ENCODE data around the gene PITX3.

The PITX3 gene

DNA sequence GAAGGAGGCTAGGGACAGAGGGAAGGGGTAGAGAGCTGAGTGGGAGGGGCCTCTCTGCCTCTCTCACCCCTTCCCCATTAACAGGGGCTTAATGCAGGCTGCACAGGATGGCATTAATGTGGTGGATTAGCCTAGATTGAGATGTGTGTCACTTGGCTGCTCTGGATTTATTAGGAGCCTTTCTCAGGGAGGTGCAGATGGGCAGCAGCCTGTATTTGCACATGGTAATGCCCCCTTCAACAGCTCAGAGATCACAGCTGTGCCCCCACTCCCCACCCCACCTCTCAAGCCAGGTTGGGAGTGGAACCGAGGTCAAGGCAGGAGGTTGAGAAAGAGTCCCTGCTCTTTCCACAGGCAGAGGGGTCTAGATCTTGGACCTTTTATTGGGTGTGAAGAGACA is 7.3 kb downstream of the PITX3 start:
- TF ChIP-seq, protein P1, sequence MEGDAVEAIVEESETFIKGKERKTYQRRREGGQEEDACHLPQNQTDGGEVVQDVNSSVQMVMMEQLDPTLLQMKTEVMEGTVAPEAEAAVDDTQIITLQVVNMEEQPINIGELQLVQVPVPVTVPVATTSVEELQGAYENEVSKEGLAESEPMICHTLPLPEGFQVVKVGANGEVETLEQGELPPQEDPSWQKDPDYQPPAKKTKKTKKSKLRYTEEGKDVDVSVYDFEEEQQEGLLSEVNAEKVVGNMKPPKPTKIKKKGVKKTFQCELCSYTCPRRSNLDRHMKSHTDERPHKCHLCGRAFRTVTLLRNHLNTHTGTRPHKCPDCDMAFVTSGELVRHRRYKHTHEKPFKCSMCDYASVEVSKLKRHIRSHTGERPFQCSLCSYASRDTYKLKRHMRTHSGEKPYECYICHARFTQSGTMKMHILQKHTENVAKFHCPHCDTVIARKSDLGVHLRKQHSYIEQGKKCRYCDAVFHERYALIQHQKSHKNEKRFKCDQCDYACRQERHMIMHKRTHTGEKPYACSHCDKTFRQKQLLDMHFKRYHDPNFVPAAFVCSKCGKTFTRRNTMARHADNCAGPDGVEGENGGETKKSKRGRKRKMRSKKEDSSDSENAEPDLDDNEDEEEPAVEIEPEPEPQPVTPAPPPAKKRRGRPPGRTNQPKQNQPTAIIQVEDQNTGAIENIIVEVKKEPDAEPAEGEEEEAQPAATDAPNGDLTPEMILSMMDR (IDR thresholded peaks at IDR 0.05; ENCODE audit: borderline replicate concordance, control extremely low read depth, extremely low read depth, insufficient read depth, missing control alignments): no peak
- in situ Hi-C loops (cut with MboI; ENCODE audit: low sequenced_read_pairs, unreplicated experiment): loop anchor here (25.0 kb wide), 1 partner anchor 353 kb away; no protein-coding TSS in a partner anchor
- DNase-seq (ENCODE audit: low spot score): no peak

DNA sequence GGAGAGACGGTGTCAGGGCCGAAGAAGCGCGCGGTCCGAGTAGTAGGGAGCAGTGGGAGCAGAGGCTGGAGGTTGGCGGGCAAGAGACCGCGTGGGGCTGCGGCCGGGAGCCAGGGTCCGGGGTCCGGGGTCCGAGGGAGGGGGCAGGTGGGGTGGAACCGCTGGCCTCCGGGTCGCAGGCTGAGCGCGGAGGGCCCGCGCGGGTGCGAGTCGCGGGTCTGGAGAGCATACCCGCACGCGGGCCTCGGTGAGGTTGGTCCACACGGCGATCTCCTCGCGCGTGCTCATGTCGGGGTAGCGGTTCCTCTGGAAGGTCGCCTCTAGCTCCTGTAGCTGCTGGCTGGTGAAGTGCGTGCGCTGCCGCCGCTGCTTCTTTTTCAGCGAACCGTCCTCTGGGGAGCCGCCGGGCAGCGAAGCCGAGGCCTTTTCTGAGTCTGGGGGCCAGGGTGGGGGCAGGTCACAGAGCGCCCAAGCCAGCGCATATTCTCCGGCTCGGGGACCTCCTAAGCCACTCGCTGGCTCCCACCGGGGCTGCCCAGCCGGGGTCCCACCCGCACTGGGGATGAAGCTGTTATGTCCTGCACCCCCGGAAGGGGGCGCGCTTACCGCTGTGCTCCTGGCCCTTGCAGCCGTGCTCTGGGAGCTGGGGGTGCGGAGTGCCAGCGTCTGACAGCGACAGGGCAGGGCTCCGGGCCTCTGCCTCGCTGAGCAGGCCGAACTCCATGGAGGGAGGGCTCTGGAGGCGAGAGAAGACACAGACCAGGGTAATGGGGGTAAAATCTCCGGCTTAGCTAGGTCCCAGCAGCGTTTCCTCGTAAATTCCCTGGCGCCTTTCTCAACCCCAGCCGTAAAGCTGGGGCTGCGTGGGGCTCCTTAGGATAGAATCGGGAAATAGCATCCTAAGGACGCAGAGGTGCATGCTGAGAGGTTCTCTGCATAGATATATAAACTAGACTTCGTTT is 9.7 kb downstream of the PITX3 start:
- in situ Hi-C loops (cut with MboI; ENCODE audit: low sequenced_read_pairs, unreplicated experiment): loop anchor here (25.0 kb wide), 1 partner anchor 356 kb away; no protein-coding TSS in a partner anchor
- TF ChIP-seq, protein P1 (IDR thresholded peaks at IDR 0.05; ENCODE audit: borderline replicate concordance, control extremely low read depth, extremely low read depth, insufficient read depth, missing control alignments): peak; percentile 89
- peak; percentile 87 for DNase-seq (ENCODE audit: low spot score)

DNA sequence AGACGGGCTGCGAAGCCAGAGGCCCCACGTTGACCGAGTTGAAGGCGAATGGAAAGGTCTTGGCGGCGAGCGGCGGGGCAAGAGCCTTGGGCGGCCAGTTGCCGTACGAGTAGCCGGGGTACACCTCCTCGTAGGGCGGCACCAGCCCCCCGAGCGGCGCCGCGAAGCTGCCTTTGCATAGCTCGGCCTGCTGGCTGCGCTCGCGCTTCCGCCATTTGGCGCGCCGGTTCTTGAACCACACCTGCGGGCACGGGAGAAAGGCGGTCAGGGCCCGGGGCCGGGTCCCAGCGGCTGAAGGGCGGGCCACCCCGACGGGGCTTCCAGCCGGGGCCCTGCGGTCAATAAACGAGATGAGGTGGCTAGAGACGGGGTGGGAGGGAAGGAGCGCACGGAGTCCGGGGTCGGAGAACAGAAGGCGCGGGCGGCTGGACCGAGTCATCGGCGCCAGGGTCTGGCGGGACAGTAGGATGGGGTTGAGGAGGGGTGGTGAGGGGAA is 10.4 kb downstream of the PITX3 start:
- peak; percentile 75 for DNase-seq (ENCODE audit: low spot score)
- TF ChIP-seq, protein P1 (IDR thresholded peaks at IDR 0.05; ENCODE audit: borderline replicate concordance, control extremely low read depth, extremely low read depth, insufficient read depth, missing control alignments): peak; percentile 38
- in situ Hi-C loops (cut with MboI; ENCODE audit: low sequenced_read_pairs, unreplicated experiment): loop anchor here (25.0 kb wide), 1 partner anchor 356 kb away; no protein-coding TSS in a partner anchor

DNA sequence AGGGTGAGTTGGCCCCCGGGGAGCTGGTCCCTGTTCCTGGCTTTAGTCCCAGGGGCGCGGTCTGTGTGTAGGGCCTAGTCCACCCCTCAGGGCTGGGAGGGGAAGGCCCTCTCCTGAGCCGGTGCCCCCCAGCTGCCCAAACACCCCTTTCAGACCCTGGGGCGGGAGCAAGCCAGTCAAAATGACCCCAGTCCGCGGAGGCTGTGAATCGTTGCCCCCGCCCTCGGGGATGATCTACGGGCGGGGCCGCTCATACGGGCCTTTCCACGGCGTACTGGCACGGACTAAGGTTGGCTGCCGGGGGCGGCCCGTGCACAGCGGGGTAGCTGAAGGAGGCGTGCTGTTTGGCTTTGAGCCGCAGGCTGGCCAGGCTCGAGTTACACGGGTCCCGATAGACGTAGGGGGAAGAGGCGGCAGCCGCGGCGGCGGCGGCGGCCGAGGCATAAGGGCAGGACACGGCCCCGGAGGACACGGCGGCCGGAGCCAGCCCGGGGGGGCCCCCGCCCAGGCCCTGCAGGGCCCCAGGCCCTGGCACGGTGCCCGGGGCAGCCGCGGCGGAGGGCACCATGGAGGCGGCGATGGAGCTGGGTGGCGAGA is 10.9 kb downstream of the PITX3 start:
- in situ Hi-C loops (cut with MboI; ENCODE audit: low sequenced_read_pairs, unreplicated experiment): loop anchor here (25.0 kb wide), 1 partner anchor 357 kb away; no protein-coding TSS in a partner anchor
- TF ChIP-seq, protein P1 (IDR thresholded peaks at IDR 0.05; ENCODE audit: borderline replicate concordance, control extremely low read depth, extremely low read depth, insufficient read depth, missing control alignments): no peak
- DNase-seq (ENCODE audit: low spot score): peak; percentile 50

DNA sequence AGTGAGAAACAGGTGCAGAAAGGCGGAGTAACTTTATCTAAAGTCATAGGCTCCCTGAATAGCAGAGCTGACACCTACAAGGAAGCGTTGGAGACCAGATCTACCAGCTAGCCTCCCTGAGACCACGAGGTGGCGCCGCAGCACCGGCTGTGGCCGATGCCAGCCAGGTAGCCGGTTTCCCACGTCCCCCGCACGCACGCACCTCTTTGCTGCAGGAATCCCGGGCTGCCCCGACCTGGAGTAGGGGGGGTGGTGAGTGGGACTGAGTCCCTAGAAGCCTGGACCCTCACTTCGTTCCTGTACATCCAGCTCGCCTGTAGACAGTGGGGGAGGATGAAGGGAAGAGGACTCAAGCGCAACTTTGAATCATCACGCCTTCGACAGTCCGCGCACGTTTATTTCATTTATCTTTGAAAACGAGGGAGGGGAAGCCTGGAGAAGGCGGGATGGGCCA is 11.5 kb downstream of the PITX3 start:
- peak; percentile 87 for DNase-seq (ENCODE audit: low spot score)
- TF ChIP-seq, protein P1 (IDR thresholded peaks at IDR 0.05; ENCODE audit: borderline replicate concordance, control extremely low read depth, extremely low read depth, insufficient read depth, missing control alignments): peak; percentile 97
- in situ Hi-C loops (cut with MboI; ENCODE audit: low sequenced_read_pairs, unreplicated experiment): loop anchor here (10.0 to 25.0 kb wide), 2 partner anchors 65 to 357 kb away; no protein-coding TSS in a partner anchor

DNA sequence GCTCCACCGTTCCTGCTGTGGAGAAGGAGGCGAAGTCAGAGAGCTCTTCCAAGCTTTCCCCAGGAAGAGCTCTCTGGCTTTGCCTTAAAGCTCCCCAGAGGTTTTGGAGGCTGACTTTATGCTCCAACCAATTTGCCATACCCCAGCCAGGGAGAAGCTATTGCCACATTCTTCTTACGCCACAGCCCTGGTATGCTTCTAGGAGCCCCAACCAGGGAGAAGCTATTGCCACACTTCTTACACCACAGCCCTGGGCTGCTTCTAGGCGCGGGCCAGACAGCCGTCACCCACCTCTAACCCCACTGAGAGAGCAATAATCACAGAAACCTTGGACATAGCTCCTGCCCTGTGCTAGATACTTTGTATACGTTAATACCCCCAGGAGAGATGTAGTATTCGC is 14.3 kb downstream of the PITX3 start:
- in situ Hi-C loops (cut with MboI; ENCODE audit: low sequenced_read_pairs, unreplicated experiment): loop anchor here (10.0 to 25.0 kb wide), 2 partner anchors 62 to 360 kb away; no protein-coding TSS in a partner anchor
- TF ChIP-seq, protein P1 (IDR thresholded peaks at IDR 0.05; ENCODE audit: borderline replicate concordance, control extremely low read depth, extremely low read depth, insufficient read depth, missing control alignments): no peak
- no peak for DNase-seq (ENCODE audit: low spot score)

All from GM13976 (cell line).